Measurements from ENCODE around the gene CENPV.
A peak's percentile ranks its signal among the peaks of the same experiment; 100 is the strongest.

CENPV gene

GRCh38 chr17:16377941-16378341 lies 24.7 kb upstream of the CENPV start:
- DNase-seq, result no peak
- H3K9me3 ChIP-seq, result no peaks in the 10 kb centered on the region
- H3K4me3 ChIP-seq (ENCODE audit: low read depth, low read length), result no peak overlapping the region
- H3K4me1 ChIP-seq, result no peaks in the 10 kb centered on the region
- TF ChIP-seq CTCF (IDR thresholded peaks at IDR 0.05; ENCODE audit: low read depth, low read length), result no peak
- no peaks in the 10 kb centered on the region for H3K27me3 ChIP-seq
- H3K36me3 ChIP-seq, result peaks cover 5% of the 10 kb centered on the region

- H3K4me1 ChIP-seq, result no peaks in the 10 kb centered on the region
- TF ChIP-seq CTCF (IDR thresholded peaks at IDR 0.05; ENCODE audit: low read depth, low read length), result no peak
- H3K36me3 ChIP-seq, result no peaks in the 10 kb centered on the region
- no peaks in the 10 kb centered on the region for H3K27me3 ChIP-seq
- no peak for DNase-seq
- no peak overlapping the region for H3K4me3 ChIP-seq (ENCODE audit: low read depth, low read length)
- H3K9me3 ChIP-seq, result no peaks in the 10 kb centered on the region
These were observed 21.1 kb upstream of the CENPV start for GRCh38 chr17:16374146-16374938.

GRCh38 chr17:16371742-16372141 lies 18.5 kb upstream of the CENPV start:
- H3K4me1 ChIP-seq, result no peaks in the 10 kb centered on the region
- no peaks in the 10 kb centered on the region for H3K9me3 ChIP-seq
- H3K36me3 ChIP-seq, result no peaks in the 10 kb centered on the region
- H3K4me3 ChIP-seq (ENCODE audit: low read depth, low read length), result no peak overlapping the region
- DNase-seq, result no peak
- TF ChIP-seq CTCF (IDR thresholded peaks at IDR 0.05; ENCODE audit: low read depth, low read length), result no peak
- no peaks in the 10 kb centered on the region for H3K27me3 ChIP-seq

GRCh38 chr17:16364625-16365024 lies 11.4 kb upstream of the CENPV start:
- Histone ChIP-seq H3K4me1 (peaks cover 5% of the 10 kb centered on the region; the same call in 1 of the 2 replicates), H3K36me3 (no peaks in the 10 kb centered on the region), H3K9me3 (no peaks in the 10 kb centered on the region), H3K27me3 (no peaks in the 10 kb centered on the region), H3K4me3 (ENCODE audit: low read depth, low read length) (no peak overlapping the region)
- TF ChIP-seq CTCF (IDR thresholded peaks at IDR 0.05; ENCODE audit: low read depth, low read length), result no peak
- DNase-seq, result no peak

GRCh38 chr17:16363749-16364536 lies 10.7 kb upstream of the CENPV start:
- Histone ChIP-seq H3K36me3 (no peaks in the 10 kb centered on the region), H3K4me3 (ENCODE audit: low read depth, low read length) (no peak overlapping the region), H3K9me3 (no peaks in the 10 kb centered on the region), H3K27me3 (no peaks in the 10 kb centered on the region), H3K4me1 (peaks cover 5% of the 10 kb centered on the region; the same call in 1 of the 2 replicates)
- peak; percentile 88 for TF ChIP-seq CTCF (IDR thresholded peaks at IDR 0.05; ENCODE audit: low read depth, low read length)
- peak; percentile 62 for DNase-seq

GRCh38 chr17:16361874-16362273 lies 8.6 kb upstream of the CENPV start:
- TF ChIP-seq CTCF (IDR thresholded peaks at IDR 0.05; ENCODE audit: low read depth, low read length), result no peak
- H3K36me3 ChIP-seq, result no peaks in the 10 kb centered on the region

More at GRCh38 chr17:16361874-16362273, 8.6 kb upstream of the CENPV start:
- no peaks in the 10 kb centered on the region for H3K27me3 ChIP-seq
- no peak for DNase-seq
- H3K9me3 ChIP-seq, result no peaks in the 10 kb centered on the region
- no peak overlapping the region for H3K4me3 ChIP-seq (ENCODE audit: low read depth, low read length)
- H3K4me1 ChIP-seq, result peaks cover 5% of the 10 kb centered on the region; the same call in 1 of the 2 replicates

All from BE2C (cell line).